ENCODE results near the gene LZTR1. TPM values are rescaled to one million over a fixed set of nuclear protein-coding genes. Genes with fewer than 3 reads are reported as not detected.

Gene LZTR1
- total and polyA plus RNA-seq, 7 donors: 10.2 to 50.4 (median 31.4) TPM

DNA sequence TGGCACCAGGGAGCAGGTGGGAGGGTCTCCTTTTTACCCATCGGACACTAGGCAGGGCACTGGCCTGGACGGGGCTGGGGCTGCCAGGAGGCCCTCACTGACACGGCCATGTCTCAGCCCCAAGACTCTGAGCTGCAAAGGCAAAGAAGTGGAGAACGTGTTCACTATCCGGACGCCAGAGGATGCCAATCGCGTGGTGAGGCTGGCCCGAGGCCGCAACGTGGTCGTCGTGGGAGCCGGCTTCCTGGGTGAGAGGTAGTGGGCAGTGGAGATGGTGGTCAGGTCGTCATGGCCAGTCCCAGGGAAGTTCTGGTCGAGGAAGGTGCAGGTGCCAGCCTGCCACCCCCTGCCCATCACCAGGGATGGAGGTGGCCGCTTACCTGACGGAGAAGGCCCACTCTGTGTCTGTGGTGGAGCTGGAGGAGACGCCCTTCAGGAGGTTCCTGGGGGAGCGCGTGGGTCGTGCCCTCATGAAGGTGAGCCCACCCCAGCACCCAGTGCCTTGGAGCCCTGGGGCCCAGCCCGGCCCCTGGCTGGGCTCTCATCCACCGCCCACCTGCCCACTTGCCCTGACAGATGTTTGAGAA, 5.7 kb upstream of the LZTR1 start:
- TF ChIP-seq POLR2A (IDR thresholded peaks at IDR 0.05): no peak
- WGBS, 2 donors: 85 to 91% methylated on average over 24 of the region's 24 CpGs
- intact Hi-C loops (cut with DNase I): loop anchor here (5.0 kb wide), 1 partner anchor 54 kb away; no protein-coding TSS in a partner anchor
- H3K27me3 ChIP-seq: no peaks in the 10 kb centered on the region
- H3K36me3 ChIP-seq: no peaks in the 10 kb centered on the region
- H3K27ac ChIP-seq: no peak overlapping the region
- peaks cover 0 to 25% (median 23%) of the 10 kb centered on the region in 4 donors for H3K4me1 ChIP-seq
- no peak overlapping the region for H3K4me3 ChIP-seq
- no peaks in the 10 kb centered on the region for H3K9me3 ChIP-seq
- DNase-seq: no peak

DNA sequence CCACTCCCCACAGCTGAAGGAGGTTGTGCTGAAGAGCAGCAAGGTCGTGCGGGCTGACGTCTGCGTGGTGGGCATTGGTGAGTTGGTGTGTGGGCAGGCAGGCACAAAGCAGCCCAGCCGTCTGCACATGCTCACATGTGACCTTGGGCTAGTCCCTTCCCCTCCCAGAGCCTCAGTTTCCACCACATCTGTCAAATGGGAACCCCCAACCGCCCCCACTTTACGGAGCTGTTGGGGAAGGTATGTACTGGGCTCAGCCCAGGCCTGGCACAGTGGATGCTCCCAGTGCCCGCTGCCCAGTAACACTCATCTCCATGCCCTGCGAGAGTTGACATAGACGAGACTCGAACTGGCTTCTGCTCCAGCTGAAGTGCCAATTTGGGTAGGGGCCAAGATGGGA, 5.1 kb upstream of the LZTR1 start:
- Histone ChIP-seq H3K4me1 (peaks cover 0 to 28% (median 26%) of the 10 kb centered on the region in 4 donors), H3K27ac (no peak overlapping the region), H3K4me3 (no peak overlapping the region), H3K36me3 (no peaks in the 10 kb centered on the region), H3K27me3 (no peaks in the 10 kb centered on the region), H3K9me3 (no peaks in the 10 kb centered on the region)
- DNase-seq: no peak
- 87 to 89% methylated on average over 11 of the region's 11 CpGs for WGBS, 2 donors
- intact Hi-C loops (cut with DNase I): loop anchor here (5.0 kb wide), 1 partner anchor 55 kb away; no protein-coding TSS in a partner anchor
- TF ChIP-seq POLR2AphosphoS5 (IDR thresholded peaks at IDR 0.05): no peak
- TF ChIP-seq POLR2A (IDR thresholded peaks at IDR 0.05): no peak
- no peak for TF ChIP-seq EP300 (IDR thresholded peaks at IDR 0.05)
- TF ChIP-seq, protein P1, sequence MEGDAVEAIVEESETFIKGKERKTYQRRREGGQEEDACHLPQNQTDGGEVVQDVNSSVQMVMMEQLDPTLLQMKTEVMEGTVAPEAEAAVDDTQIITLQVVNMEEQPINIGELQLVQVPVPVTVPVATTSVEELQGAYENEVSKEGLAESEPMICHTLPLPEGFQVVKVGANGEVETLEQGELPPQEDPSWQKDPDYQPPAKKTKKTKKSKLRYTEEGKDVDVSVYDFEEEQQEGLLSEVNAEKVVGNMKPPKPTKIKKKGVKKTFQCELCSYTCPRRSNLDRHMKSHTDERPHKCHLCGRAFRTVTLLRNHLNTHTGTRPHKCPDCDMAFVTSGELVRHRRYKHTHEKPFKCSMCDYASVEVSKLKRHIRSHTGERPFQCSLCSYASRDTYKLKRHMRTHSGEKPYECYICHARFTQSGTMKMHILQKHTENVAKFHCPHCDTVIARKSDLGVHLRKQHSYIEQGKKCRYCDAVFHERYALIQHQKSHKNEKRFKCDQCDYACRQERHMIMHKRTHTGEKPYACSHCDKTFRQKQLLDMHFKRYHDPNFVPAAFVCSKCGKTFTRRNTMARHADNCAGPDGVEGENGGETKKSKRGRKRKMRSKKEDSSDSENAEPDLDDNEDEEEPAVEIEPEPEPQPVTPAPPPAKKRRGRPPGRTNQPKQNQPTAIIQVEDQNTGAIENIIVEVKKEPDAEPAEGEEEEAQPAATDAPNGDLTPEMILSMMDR (IDR thresholded peaks at IDR 0.05): no peak

DNA sequence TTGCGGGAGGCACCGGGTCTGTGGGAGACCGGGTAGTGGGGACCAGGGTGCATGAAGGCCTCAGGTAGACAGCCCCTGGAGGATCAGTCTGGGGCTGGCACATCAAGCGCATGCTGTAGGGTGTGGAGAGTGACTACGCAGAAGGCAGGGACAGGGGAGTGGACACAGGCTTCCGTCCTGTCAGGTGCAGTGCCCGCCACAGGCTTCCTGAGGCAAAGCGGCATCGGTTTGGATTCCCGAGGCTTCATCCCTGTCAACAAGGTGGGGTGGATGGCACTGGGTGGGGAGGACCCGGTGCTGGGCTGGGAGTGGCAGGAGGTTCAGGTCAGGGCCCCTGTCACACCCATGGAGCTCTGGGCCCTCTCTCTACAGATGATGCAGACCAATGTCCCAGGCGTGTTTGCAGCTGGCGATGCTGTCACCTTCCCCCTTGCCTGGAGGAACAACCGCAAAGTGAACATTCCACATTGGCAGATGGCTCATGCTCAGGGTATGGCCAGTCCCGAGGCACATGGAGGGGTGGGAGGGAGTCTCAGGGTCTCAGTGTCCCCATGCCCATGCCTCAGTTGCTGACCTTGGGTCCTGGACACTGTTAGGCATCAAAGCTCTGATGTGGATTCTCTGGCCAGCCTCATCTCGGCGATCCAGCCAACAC, 4.5 kb upstream of the LZTR1 start:
- Histone ChIP-seq H3K36me3 (no peaks in the 10 kb centered on the region), H3K27ac (no peak overlapping the region), H3K4me3 (no peak overlapping the region), H3K27me3 (no peaks in the 10 kb centered on the region), H3K9me3 (no peaks in the 10 kb centered on the region), H3K4me1 (peaks cover 0 to 29% (median 27%) of the 10 kb centered on the region in 4 donors)
- DNase-seq: no peak
- intact Hi-C loops (cut with DNase I): loop anchor here (5.0 kb wide), 1 partner anchor 55 kb away; no protein-coding TSS in a partner anchor
- TF ChIP-seq POLR2A (IDR thresholded peaks at IDR 0.05) (no peak), EP300 (IDR thresholded peaks at IDR 0.05) (no peak), POLR2AphosphoS5 (IDR thresholded peaks at IDR 0.05) (no peak)
- TF ChIP-seq, protein P1 (IDR thresholded peaks at IDR 0.05): no peak
- WGBS, 2 donors: 88 to 91% methylated on average over 17 of the region's 17 CpGs

DNA sequence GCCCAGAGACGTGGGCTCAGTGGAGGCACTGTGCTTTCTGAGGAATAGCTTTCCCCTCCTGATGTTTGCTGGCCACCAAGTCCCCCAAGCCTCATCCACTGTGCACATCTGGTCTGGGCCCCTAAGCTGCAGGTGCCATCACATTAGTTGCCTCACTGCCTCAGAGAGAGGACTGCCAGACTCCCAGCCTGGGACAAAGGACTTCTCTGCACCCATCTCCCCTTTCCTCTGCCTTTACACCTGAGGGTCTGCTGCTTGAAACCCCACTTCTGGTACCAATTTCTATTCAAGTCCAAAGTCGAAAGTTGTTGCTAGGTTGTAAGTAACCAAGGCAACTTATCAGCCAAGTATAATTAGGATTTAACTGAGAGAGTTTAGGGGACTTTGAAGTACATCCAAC, 3.7 kb upstream of the LZTR1 start:
- TF ChIP-seq POLR2A (IDR thresholded peaks at IDR 0.05): no peak
- TF ChIP-seq, protein P1 (IDR thresholded peaks at IDR 0.05): no peak
- no peak for TF ChIP-seq EP300 (IDR thresholded peaks at IDR 0.05)
- TF ChIP-seq POLR2AphosphoS5 (IDR thresholded peaks at IDR 0.05): no peak
- Histone ChIP-seq H3K27ac (no peak overlapping the region), H3K4me3 (no peak overlapping the region), H3K36me3 (peaks cover 0 to 2% (median 0%) of the 10 kb centered on the region in 4 donors), H3K9me3 (no peaks in the 10 kb centered on the region), H3K4me1 (peaks cover 0 to 37% (median 35%) of the 10 kb centered on the region in 4 donors), H3K27me3 (no peaks in the 10 kb centered on the region)
- 93 to 95% methylated on average over 2 of the region's 2 CpGs for WGBS, 2 donors
- no peak for DNase-seq
- intact Hi-C loops (cut with DNase I): loop anchor here (5.0 kb wide), 1 partner anchor 56 kb away; no protein-coding TSS in a partner anchor

DNA sequence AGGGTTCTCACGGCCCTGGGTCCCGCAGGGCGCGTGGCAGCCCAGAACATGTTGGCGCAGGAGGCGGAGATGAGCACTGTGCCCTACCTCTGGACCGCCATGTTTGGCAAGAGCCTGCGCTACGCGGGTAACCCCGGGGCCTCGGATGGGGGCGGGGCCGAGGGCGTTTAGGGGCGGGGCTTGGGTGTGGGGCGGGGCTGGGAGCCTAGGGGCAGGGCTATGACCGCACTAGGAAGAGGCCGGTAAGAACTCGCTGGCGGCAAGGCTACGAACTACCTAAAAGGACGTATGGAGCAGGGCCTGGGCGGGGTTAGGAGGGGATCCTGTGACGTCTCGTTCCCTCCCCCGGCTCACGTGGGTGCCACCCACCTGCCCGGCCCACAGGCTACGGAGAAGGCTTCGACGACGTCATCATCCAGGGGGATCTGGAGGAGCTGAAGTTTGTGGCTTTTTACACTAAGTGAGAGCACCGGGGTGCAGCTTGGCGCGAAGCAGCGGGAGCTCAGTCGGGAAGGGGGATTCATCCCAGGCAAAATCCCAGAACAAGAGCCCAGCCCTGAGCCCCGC, 2.8 kb upstream of the LZTR1 start:
- DNase-seq: peak; percentile 92
- WGBS, 2 donors: 16 to 25% methylated on average over 39 of the region's 39 CpGs
- peak overlapping the region; percentile 40 to 90 (median 56) for H3K27ac ChIP-seq

More for the DNA sequence above, 2.8 kb upstream of the LZTR1 start:
- intact Hi-C loops (cut with DNase I): loop anchor here (5.0 kb wide), 1 partner anchor 57 kb away; no protein-coding TSS in a partner anchor
- TF ChIP-seq, protein P1 (IDR thresholded peaks at IDR 0.05): no peak
- TF ChIP-seq POLR2AphosphoS5 (IDR thresholded peaks at IDR 0.05): peak in 3 of 4 donors; percentile 23 to 63 (median 36)
- H3K9me3 ChIP-seq: no peaks in the 10 kb centered on the region
- H3K4me1 ChIP-seq: peaks cover 0 to 44% (median 42%) of the 10 kb centered on the region in 4 donors
- no peaks in the 10 kb centered on the region for H3K27me3 ChIP-seq
- H3K4me3 ChIP-seq: peak overlapping the region; percentile 22 to 36 (median 28)
- H3K36me3 ChIP-seq: peaks cover 0 to 9% (median 0%) of the 10 kb centered on the region in 4 donors

All from sigmoid colon (tissue), 7 donors.